Naive thymus-derived CD4-positive, alpha-beta T cell (primary cell): ENCODE measurements around the gene SFT2D1. TPM values are rescaled to one million over a fixed set of nuclear protein-coding genes. Genes with fewer than 3 reads are reported as not detected.
A peak's percentile ranks its signal among the peaks of the same experiment; 100 is the strongest.
"Not testable (repeated sequence)": the region's sequence is repeated elsewhere in the genome, so short reads cannot be mapped to it uniquely, and the experiment has no call there.

Experiments used
- ATAC-seq: fragments of 150-1000 bp; cut with Tn5 transposase; 2 replicates; pipeline ENCODE4 v1.10.0; 2021; ENCODE audit warnings: mild to moderate bottlenecking, moderate library complexity
- CTCF ChIA-PET: fragments of 350-600 bp; sonication (Branson Sonifier 250); formaldehyde crosslinking; loops from one replicate; lab custom pipeline; 2021; ENCODE audit warnings: antibody characterized with exemption; lab: Charles Lee
- POLR2A ChIA-PET: fragments of 350-600 bp; sonication (Branson Sonifier 250); formaldehyde crosslinking; loops from one replicate; lab custom pipeline; 2021; ENCODE audit warnings: antibody characterized with exemption, inconsistent platforms; lab: Charles Lee
- DNase-seq, 9 donors: peaks; one replicate each; pipeline versions ENCODE4 v3.0.0 to v3.0.0-alpha.2; 2020 to 2022; ENCODE audit warnings: mixed read lengths in 1 of 9
- H3K27ac ChIP-seq: one replicate; pipeline ENCODE4 v1.7.0; 2013; ENCODE audit warnings: mild to moderate bottlenecking, low read depth, low read length, moderate library complexity
- H3K27me3 ChIP-seq, 2 donors: one replicate each; pipeline ENCODE4 v1.7.0; 2013; ENCODE audit warnings: low read length in 2 of 2, mild to moderate bottlenecking in 2 of 2, moderate library complexity in 2 of 2; ENCODE audit not compliant: control insufficient read depth in 2 of 2, insufficient read depth in 2 of 2
- H3K36me3 ChIP-seq, 3 experiments: 1 replicate in 2 of 3; 2 replicates in 1 of 3; pipeline ENCODE4 v1.7.0; 2013; ENCODE audit warnings: low read length in 3 of 3, mild to moderate bottlenecking in 3 of 3, moderate library complexity in 1 of 3; ENCODE audit not compliant: insufficient read depth in 3 of 3, control insufficient read depth in 2 of 3
- H3K4me1 ChIP-seq, 2 donors: one replicate each; pipeline ENCODE4 v1.7.0; 2013; ENCODE audit warnings: low read length in 2 of 2, mild to moderate bottlenecking in 2 of 2, moderate library complexity in 1 of 2; ENCODE audit not compliant: control insufficient read depth in 2 of 2, insufficient read depth in 2 of 2
- H3K4me3 ChIP-seq: 2 replicates; pipeline ENCODE4 v1.7.0; 2013; ENCODE audit warnings: mild to moderate bottlenecking, low read length
- H3K9me3 ChIP-seq, 3 experiments: 1 replicate in 2 of 3; 2 replicates in 1 of 3; pipeline ENCODE4 v1.7.0; 2013; ENCODE audit warnings: low read length in 3 of 3; ENCODE audit not compliant: control insufficient read depth in 2 of 3
- H3K27ac Mint-ChIP-seq, 9 donors: one replicate each; pipeline ENCODE4 v1.8.0; 2020 to 2022; ENCODE audit warnings: mixed read lengths in 9 of 9, mild to moderate bottlenecking in 8 of 9, moderate library complexity in 5 of 9, inconsistent platforms in 2 of 9
- H3K27me3 Mint-ChIP-seq, 5 donors: one replicate each; pipeline ENCODE4 v1.8.0; 2021 to 2022; ENCODE audit warnings: mixed read lengths in 5 of 5, mild to moderate bottlenecking in 1 of 5
- H3K36me3 Mint-ChIP-seq, 5 donors: one replicate each; pipeline ENCODE4 v1.8.0; 2020 to 2022; ENCODE audit warnings: mixed read lengths in 5 of 5, mild to moderate bottlenecking in 3 of 5, inconsistent platforms in 1 of 5
- H3K4me1 Mint-ChIP-seq, 7 donors: one replicate each; pipeline ENCODE4 v1.8.0; 2020 to 2022; ENCODE audit warnings: mixed read lengths in 7 of 7, mild to moderate bottlenecking in 3 of 7, inconsistent platforms in 1 of 7
- H3K4me3 Mint-ChIP-seq, 10 donors: one replicate each; pipeline ENCODE4 v1.8.0; 2020 to 2022; ENCODE audit warnings: mild to moderate bottlenecking in 10 of 10, mixed read lengths in 10 of 10, moderate library complexity in 6 of 10, inconsistent platforms in 2 of 10
- H3K9me3 Mint-ChIP-seq, 11 donors: one replicate each; pipeline ENCODE4 v1.8.0; 2020 to 2022; ENCODE audit warnings: mixed read lengths in 11 of 11, mild to moderate bottlenecking in 4 of 11, inconsistent platforms in 1 of 11, moderate library complexity in 1 of 11
- intact Hi-C, 2 donors: fragments of 100-400 bp; cut with micrococcal nuclease; formaldehyde crosslinking; loops; one replicate each; pipeline ENCODE4 v1.15.1; 2023
- polyA plus RNA-seq, 2 donors: library from polyadenylated mRNA; unstranded; fragments of 300-500 nt; fragmentation: Illumina TruSeq; gene quantifications; one replicate each; pipeline ENCODE4 v1.2.3, GENCODE V29; 2021
- total RNA-seq, 6 experiments: library from RNA in 5 of 6; stranded (reverse) in 5 of 6; gene quantifications; 1 replicate in 5 of 6; 2 replicates in 1 of 6; pipeline ENCODE4 v1.2.3 and lab custom pipeline; 2021 to 2026

The SFT2D1 gene
- total and polyA plus RNA-seq, 7 experiments from 2014 or later: 18.3 to 52.5 (median 35.3) TPM

GRCh38 chr6:166383802-166384363, 41.5 kb upstream of the SFT2D1 start:
- DNase-seq: peak in 4 of 9 donors; percentile 29 to 46 (median 40)
- H3K27me3 Mint-ChIP-seq, H3K36me3 Mint-ChIP-seq, H3K9me3 Mint-ChIP-seq, H3K9me3 ChIP-seq, CTCF ChIA-PET, ATAC-seq, H3K4me1 ChIP-seq, H3K36me3 ChIP-seq, H3K27me3 ChIP-seq: not testable (repeated sequence)
- intact Hi-C loops: loop anchor here (1.0 to 5.0 kb wide), 13 partner anchors 17 to 613 kb away; partner anchors contain the start of genes RPS6KA2 (in 2 of the 2), SFT2D1 (in 2 of the 2), CEP43 (in 1 of the 2) and RNASET2 (in 1 of the 2)
- POLR2A ChIA-PET: interaction anchor here (1.2 kb wide), 1 partner anchor 34 kb away, joined by 5 read pairs; no protein-coding TSS in a partner anchor
- Mint-ChIP-seq H3K4me1 (peaks cover 4 to 20% (median 16%) of the 10 kb centered on the region in 7 donors), H3K4me3 (peak overlapping the region; percentile 86 to 98 (median 89)), H3K27ac (peak overlapping the region; percentile 72 to 95 (median 91))
- Histone ChIP-seq H3K4me3 (peak overlapping the region; percentile 85), H3K27ac (peak overlapping the region; percentile 87)

DNA sequence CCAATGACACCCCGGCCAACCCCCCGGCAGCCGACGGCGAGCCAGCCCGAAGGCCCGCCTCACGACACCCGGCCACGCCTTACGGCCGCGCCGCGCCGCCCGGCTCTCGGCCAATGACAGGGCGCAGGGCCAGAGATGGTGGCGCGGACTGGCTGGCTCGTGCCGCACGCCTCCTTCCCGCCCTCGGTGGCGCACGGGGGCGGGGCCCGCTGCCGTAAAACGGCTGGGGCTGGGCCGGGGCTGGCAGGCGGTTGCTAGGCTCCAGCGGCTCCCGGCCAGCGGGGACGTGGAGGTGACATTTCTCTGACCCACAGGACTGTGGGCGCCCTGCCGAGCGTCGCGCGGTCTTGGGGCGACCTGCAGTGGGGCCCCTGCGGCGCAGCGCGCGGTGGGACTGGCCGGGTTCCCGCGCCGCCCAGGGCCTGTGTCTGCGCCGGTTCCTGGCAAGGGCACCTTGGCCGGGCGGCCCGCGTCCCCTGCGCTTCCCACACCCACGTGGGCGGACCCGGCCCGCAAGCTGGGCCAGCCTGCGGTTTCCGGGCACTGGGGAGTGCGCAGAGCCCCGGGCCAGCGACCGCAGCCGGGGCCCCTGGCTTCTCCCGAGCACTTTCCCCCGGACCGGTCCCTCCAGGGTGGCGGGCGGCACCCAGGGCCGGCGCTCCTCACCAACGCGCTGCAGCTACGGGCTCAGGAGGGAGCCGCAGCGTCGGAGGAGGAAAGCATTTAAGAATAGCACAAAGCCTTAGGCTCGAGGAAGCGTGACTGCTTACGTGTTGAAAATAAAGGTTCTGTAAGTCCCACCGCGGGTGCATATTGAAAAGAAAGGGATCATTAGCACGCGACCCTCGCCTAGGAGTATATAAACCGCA, 40.8 kb upstream of the SFT2D1 start, which contains the start of gene MPC1:
TSS of gene MPC1 (minus strand) at position 8 of the 869 bp plus-strand sequence. CDS start 64 bp downstream, outside the sequence.
- Mint-ChIP-seq H3K27ac (peak within 1 kb of the TSS; percentile 78 to 95 (median 91)), H3K27me3 (peaks cover 0 to 8% (median 0%) of the 10 kb centered on the region in 5 donors), H3K9me3 (no peaks in the 10 kb centered on the region), H3K36me3 (no peaks in the 10 kb centered on the region), H3K4me3 (peak within 1 kb of the TSS; percentile 89 to 98 (median 94)), H3K4me1 (peaks cover 4 to 20% (median 16%) of the 10 kb centered on the region in 7 donors)
- Histone ChIP-seq H3K4me1 (no peaks in the 10 kb centered on the region), H3K36me3 (peaks cover 0 to 3% (median 0%) of the 10 kb centered on the region in 3 experiments), H3K9me3 (no peaks in the 10 kb centered on the region), H3K4me3 (peak within 1 kb of the TSS; percentile 85), H3K27ac (peak within 1 kb of the TSS; percentile 87), H3K27me3 (no peaks in the 10 kb centered on the region)
- POLR2A ChIA-PET: interaction anchor here (1.2 kb wide), 1 partner anchor 35 kb away, joined by 5 read pairs; no protein-coding TSS in a partner anchor
- intact Hi-C loops: loop anchor here (1.0 to 5.0 kb wide), 13 partner anchors 18 to 614 kb away; partner anchors contain the start of genes RPS6KA2 (in 2 of the 2), SFT2D1 (in 2 of the 2), CEP43 (in 1 of the 2) and RNASET2 (in 1 of the 2)
- CTCF ChIA-PET: no interaction called here
- DNase-seq: peak; percentile 91 to 96 (median 94)
- ATAC-seq: peak; percentile 98

DNA sequence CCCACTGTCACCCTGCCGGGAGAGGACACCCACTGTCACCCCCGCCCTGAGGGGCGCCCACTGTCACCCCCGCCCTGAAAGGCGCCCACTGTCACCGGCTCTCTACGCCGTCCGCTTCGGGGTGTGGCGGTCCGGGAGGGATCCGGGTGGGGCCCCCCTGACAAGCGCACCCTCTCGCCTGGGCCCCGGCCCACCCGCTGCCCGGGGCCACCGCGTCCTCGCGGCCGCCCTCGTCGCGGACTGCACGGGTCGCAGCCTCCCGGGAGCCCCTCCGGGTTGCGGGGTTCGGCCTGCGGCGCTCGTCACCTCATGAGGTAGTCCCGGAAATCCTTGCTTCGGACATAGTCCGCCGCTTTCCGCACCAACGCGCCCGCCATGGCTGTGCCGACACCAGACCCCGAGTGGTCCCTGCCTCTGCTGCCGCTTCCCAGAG, 40.2 kb upstream of the SFT2D1 start:
- H3K4me3 Mint-ChIP-seq: peak overlapping the region; percentile 89 to 98 (median 94)
- peak overlapping the region; percentile 85 for H3K4me3 ChIP-seq
- POLR2A ChIA-PET: no interaction called here
- peaks cover 4 to 20% (median 16%) of the 10 kb centered on the region in 7 donors for H3K4me1 Mint-ChIP-seq
- H3K27me3 Mint-ChIP-seq: peaks cover 0 to 5% (median 0%) of the 10 kb centered on the region in 5 donors
- peak; percentile 1 for ATAC-seq
- CTCF ChIA-PET: no interaction called here
- no peaks in the 10 kb centered on the region for H3K27me3 ChIP-seq
- no peaks in the 10 kb centered on the region for H3K36me3 Mint-ChIP-seq
- DNase-seq: no peak
- H3K27ac ChIP-seq: peak overlapping the region; percentile 87
- peak overlapping the region in 6 of 9 donors; percentile 79 to 94 (median 85) for H3K27ac Mint-ChIP-seq
- H3K9me3 Mint-ChIP-seq: no peaks in the 10 kb centered on the region
- no peaks in the 10 kb centered on the region for H3K9me3 ChIP-seq
- intact Hi-C loops: loop anchor here (1.0 to 5.0 kb wide), 7 partner anchors 50 to 615 kb away; partner anchors contain the start of genes CEP43 (in 1 of the 2) and RNASET2 (in 1 of the 2)
- no peaks in the 10 kb centered on the region for H3K4me1 ChIP-seq
- H3K36me3 ChIP-seq: peaks cover 0 to 3% (median 0%) of the 10 kb centered on the region in 3 experiments

DNA sequence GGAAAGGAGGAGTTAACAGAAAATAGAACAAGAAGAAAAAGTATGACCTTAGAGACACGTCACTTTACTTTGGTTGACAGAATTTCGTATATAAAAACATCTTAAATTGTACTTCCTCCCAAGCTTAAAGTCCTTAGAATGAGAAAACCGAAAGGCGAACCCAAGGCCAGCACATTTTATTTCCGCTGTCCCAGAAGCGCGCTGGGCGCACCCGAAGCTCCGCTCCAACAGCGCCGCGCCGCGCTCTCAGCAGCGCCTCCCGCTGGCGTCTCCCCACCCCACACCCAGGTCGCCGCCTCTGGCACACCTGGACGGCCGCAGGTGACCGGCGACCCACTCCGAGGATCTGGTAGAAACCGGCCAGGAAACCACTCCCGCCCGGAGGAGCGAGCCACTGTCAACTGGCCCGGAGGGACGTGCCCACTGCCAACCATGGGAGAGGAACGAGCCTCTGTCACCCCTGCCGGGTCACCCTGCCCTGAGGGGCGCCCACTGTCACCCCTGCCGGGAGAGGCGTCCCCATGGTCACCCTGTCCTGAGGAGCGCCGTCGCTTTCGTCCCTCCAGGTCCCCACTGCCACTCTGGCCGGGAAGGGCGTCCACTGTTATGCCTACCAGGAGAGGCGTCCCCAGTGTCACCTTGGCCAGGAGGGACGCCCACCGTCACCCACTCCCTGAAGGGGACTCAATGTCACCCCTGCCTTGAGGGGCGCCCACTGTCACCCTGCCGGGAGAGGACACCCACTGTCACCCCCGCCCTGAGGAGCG, 39.6 kb upstream of the SFT2D1 start:
- Mint-ChIP-seq H3K9me3 (no peaks in the 10 kb centered on the region), H3K36me3 (no peaks in the 10 kb centered on the region), H3K4me3 (peak overlapping the region; percentile 89 to 98 (median 94)), H3K27ac (peak overlapping the region; percentile 74 to 94 (median 87)), H3K27me3 (peaks cover 0 to 2% (median 0%) of the 10 kb centered on the region in 5 donors), H3K4me1 (peaks cover 4 to 20% (median 16%) of the 10 kb centered on the region in 7 donors)
- Histone ChIP-seq H3K27ac (peak overlapping the region; percentile 87), H3K27me3 (no peaks in the 10 kb centered on the region), H3K9me3 (no peaks in the 10 kb centered on the region), H3K4me1 (no peaks in the 10 kb centered on the region), H3K4me3 (peak overlapping the region; percentile 85), H3K36me3 (peaks cover 0 to 3% (median 0%) of the 10 kb centered on the region in 3 experiments)
- peak; percentile 39 for ATAC-seq
- peak; percentile 54 to 78 (median 65) for DNase-seq
- intact Hi-C loops: loop anchor here (1.0 to 5.0 kb wide), 7 partner anchors 49 to 615 kb away; partner anchors contain the start of genes CEP43 (in 1 of the 2) and RNASET2 (in 1 of the 2)
- ChIA-PET POLR2A (interaction anchor here (0.6 to 1.4 kb wide), 7 partner anchors 17 to 107 kb away, joined by 3 to 5 read pairs (median 3); partner anchors contain the start of gene SFT2D1), CTCF (interaction anchor here (0.6 to 3.4 kb wide), 9 partner anchors 9 to 118 kb away, joined by 3 to 18 read pairs (median 4); no protein-coding TSS in a partner anchor)

DNA sequence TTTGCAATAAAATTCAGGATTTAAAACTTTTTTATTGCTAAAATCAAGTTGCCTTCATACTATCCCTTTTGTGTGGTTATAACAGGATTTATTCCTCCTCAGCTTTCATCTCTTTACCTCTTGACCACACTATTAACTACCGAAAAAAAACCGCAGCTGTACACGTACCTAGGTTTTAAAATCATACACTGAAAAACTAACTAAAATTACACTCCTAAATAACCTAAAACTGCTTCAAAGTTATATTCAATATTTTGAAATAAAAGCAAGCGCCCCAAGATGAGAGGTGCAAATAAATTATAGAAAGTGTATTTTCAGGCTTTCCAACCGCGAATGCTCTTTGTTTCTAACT, 39.0 kb upstream of the SFT2D1 start:
- Histone ChIP-seq H3K4me1 (no peaks in the 10 kb centered on the region), H3K4me3 (peak overlapping the region; percentile 85), H3K36me3 (peaks cover 0 to 3% (median 0%) of the 10 kb centered on the region in 3 experiments), H3K27me3 (no peaks in the 10 kb centered on the region), H3K9me3 (no peaks in the 10 kb centered on the region), H3K27ac (peak overlapping the region; percentile 87)
- intact Hi-C loops: loop anchor here in 1 of 2 donors (5.0 kb wide), 3 partner anchors 124 to 616 kb away; partner anchors contain the start of gene CEP43
- ATAC-seq: no peak
- peaks cover 4 to 20% (median 16%) of the 10 kb centered on the region in 7 donors for H3K4me1 Mint-ChIP-seq
- H3K9me3 Mint-ChIP-seq: no peaks in the 10 kb centered on the region
- peak overlapping the region; percentile 74 to 94 (median 87) for H3K27ac Mint-ChIP-seq
- no peaks in the 10 kb centered on the region for H3K36me3 Mint-ChIP-seq
- peak overlapping the region; percentile 89 to 98 (median 94) for H3K4me3 Mint-ChIP-seq
- ChIA-PET POLR2A (interaction anchor here (0.6 to 1.4 kb wide), 8 partner anchors 16 to 107 kb away, joined by 3 to 5 read pairs (median 3); partner anchors contain the start of gene SFT2D1), CTCF (interaction anchor here (0.6 to 3.4 kb wide), 10 partner anchors 9 to 142 kb away, joined by 3 to 18 read pairs (median 4); no protein-coding TSS in a partner anchor)
- no peaks in the 10 kb centered on the region for H3K27me3 Mint-ChIP-seq
- DNase-seq: no peak
